ENCODE measurements around the gene OGFR. TPM values are rescaled to one million over a fixed set of nuclear protein-coding genes. Genes with fewer than 3 reads are reported as not detected.

OGFR gene
- total and polyA plus RNA-seq, 2 donors (not counting 1 experiment from before 2014, with no cell fraction given) = 71.7 to 102 TPM

- Histone ChIP-seq H2AFZ (ENCODE audit: insufficient read depth, low read depth, low read length, poor library complexity, severe bottlenecking) (no peak overlapping the region), H3K9ac (ENCODE audit: low read length) (no peak overlapping the region), H3K27me3 (replicated peaks in 1 of 4; ENCODE audit: control extremely low read depth in 1 of 4, control insufficient read depth in 3 of 4, insufficient read depth in 4 of 4, low read length in 3 of 4) (no peaks in the 10 kb centered on the region), H3K79me2 (ENCODE audit: control insufficient read depth, insufficient read depth, low read length) (no peaks in the 10 kb centered on the region), H3K9me3 (ENCODE audit: control extremely low read depth in 1 of 3, control insufficient read depth in 2 of 3, insufficient read depth in 1 of 3, low read length in 2 of 3) (no peaks in the 10 kb centered on the region), H3K4me3 (ENCODE audit: control extremely low read depth in 1 of 5, extremely low read depth in 1 of 5, insufficient read depth in 1 of 5, low read depth in 2 of 5, low read length in 4 of 5) (no peak overlapping the region), H4K20me1 (ENCODE audit: control insufficient read depth, insufficient read depth, low read length, poor library complexity, severe bottlenecking) (no peaks in the 10 kb centered on the region), H3K27ac (ENCODE audit: low read length in 2 of 2) (no peak overlapping the region), H3K4me2 (replicated peaks; ENCODE audit: low read depth, low read length, poor library complexity, severe bottlenecking) (no peak overlapping the region), H3K4me1 (ENCODE audit: control insufficient read depth in 2 of 2, insufficient read depth in 2 of 2, low read length in 2 of 2) (peaks cover 17 to 23% of the 10 kb centered on the region in 2 donors), H3K36me3 (replicated peaks in 1 of 2; ENCODE audit: control extremely low read depth in 1 of 2, control insufficient read depth in 1 of 2, extremely low read depth in 1 of 2, insufficient read depth in 2 of 2, low read length in 1 of 2) (peaks cover 0 to 3% of the 10 kb centered on the region in 2 experiments)
- CTCF ChIA-PET = interaction anchor here (0.6 to 0.7 kb wide), 2 partner anchors 10 to 162 kb away, joined by 3 read pairs; no protein-coding TSS in a partner anchor
- Mint-ChIP-seq H3K27me3 (no peaks in the 10 kb centered on the region), H3K27ac (no peak overlapping the region), H3K9me3 (ENCODE audit: insufficient read depth) (no peaks in the 10 kb centered on the region), H3K4me3 (no peak overlapping the region), H3K4me1 (peaks cover 22% of the 10 kb centered on the region)
- DNase-seq = no peak
- WGBS (ENCODE audit: insufficient coverage) = 96% methylated on average over 15 of the region's 16 CpGs
- no peak for ATAC-seq (ENCODE audit: low read depth)
- intact Hi-C loops (cut with micrococcal nuclease) = no loop called here
- POLR2A ChIA-PET = interaction anchor here (1.6 kb wide), 1 partner anchor 16 kb away, joined by 4 read pairs; no protein-coding TSS in a partner anchor
- TF ChIP-seq CTCF (IDR thresholded peaks at IDR 0.05) = no peak
- no peak for TF ChIP-seq EZH2 (IDR thresholded peaks at IDR 0.05; ENCODE audit: borderline replicate concordance, insufficient read depth, low read depth, low read length, poor library complexity, severe bottlenecking)
Measured at GRCh38 chr20:62841705-62842212, 37.1 kb downstream of the OGFR start.

DNA sequence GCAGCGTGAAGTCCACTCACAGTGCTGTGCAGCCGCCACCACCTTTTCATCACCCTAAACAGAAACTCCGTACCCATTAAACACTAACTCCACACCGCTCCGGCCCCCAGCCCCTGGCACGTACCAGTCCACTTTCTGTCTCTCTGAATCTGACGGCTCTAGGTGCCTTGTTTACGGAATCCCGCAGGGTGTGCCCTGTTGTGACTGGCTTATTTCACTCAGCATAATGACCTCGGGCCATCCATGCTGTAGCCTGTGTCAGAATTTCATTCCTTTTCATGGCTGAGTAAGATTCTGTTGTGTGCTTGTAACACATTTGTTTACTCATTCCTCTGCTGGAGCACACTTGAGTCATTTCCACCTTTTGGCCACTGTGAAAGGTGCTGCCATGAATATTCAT is 39.0 kb downstream of the OGFR start:
- POLR2A ChIA-PET = no interaction called here
- Mint-ChIP-seq H3K9me3 (ENCODE audit: insufficient read depth) (no peaks in the 10 kb centered on the region), H3K4me1 (peaks cover 7% of the 10 kb centered on the region), H3K27me3 (no peaks in the 10 kb centered on the region), H3K4me3 (no peak overlapping the region), H3K27ac (no peak overlapping the region)
- H3K4me3 ChIP-seq (ENCODE audit: control extremely low read depth in 1 of 5, extremely low read depth in 1 of 5, insufficient read depth in 1 of 5, low read depth in 2 of 5, low read length in 4 of 5) = no peak overlapping the region
- CTCF ChIA-PET = no interaction called here
- no peaks in the 10 kb centered on the region for H4K20me1 ChIP-seq (ENCODE audit: control insufficient read depth, insufficient read depth, low read length, poor library complexity, severe bottlenecking)
- no peaks in the 10 kb centered on the region for H3K27me3 ChIP-seq (replicated peaks in 1 of 4; ENCODE audit: control extremely low read depth in 1 of 4, control insufficient read depth in 3 of 4, insufficient read depth in 4 of 4, low read length in 3 of 4)
- no peak for TF ChIP-seq EZH2 (IDR thresholded peaks at IDR 0.05; ENCODE audit: borderline replicate concordance, insufficient read depth, low read depth, low read length, poor library complexity, severe bottlenecking)
- TF ChIP-seq CTCF (IDR thresholded peaks at IDR 0.05) = no peak
- no peak overlapping the region for H3K9ac ChIP-seq (ENCODE audit: low read length)
- no peak overlapping the region for H2AFZ ChIP-seq (ENCODE audit: insufficient read depth, low read depth, low read length, poor library complexity, severe bottlenecking)
- H3K4me2 ChIP-seq (replicated peaks; ENCODE audit: low read depth, low read length, poor library complexity, severe bottlenecking) = no peak overlapping the region
- H3K36me3 ChIP-seq (replicated peaks in 1 of 2; ENCODE audit: control extremely low read depth in 1 of 2, control insufficient read depth in 1 of 2, extremely low read depth in 1 of 2, insufficient read depth in 2 of 2, low read length in 1 of 2) = no peaks in the 10 kb centered on the region
- peaks cover under 1 to 4% of the 10 kb centered on the region in 2 donors for H3K4me1 ChIP-seq (ENCODE audit: control insufficient read depth in 2 of 2, insufficient read depth in 2 of 2, low read length in 2 of 2)
- H3K27ac ChIP-seq (ENCODE audit: low read length in 2 of 2) = no peak overlapping the region
- 100% methylated on average over 8 of the region's 10 CpGs for WGBS (ENCODE audit: insufficient coverage)
- H3K9me3 ChIP-seq (ENCODE audit: control extremely low read depth in 1 of 3, control insufficient read depth in 2 of 3, insufficient read depth in 1 of 3, low read length in 2 of 3) = no peaks in the 10 kb centered on the region
- H3K79me2 ChIP-seq (ENCODE audit: control insufficient read depth, insufficient read depth, low read length) = no peaks in the 10 kb centered on the region
- DNase-seq = no peak
- intact Hi-C loops (cut with micrococcal nuclease) = no loop called here
- ATAC-seq (ENCODE audit: low read depth) = no peak

Measured in B cell (primary cell).